CD4-positive, alpha-beta T cell treated with Interleukin-21 for 1 hour (primary cell): ENCODE data around the gene TSEN34.
"Not testable (repeated sequence)": the region's sequence is repeated elsewhere in the genome, so short reads cannot be mapped to it uniquely, and the experiment has no call there.

ENCODE experiments used
- DNase-seq: peaks from one replicate; pipeline ENCODE4 v3.0.0-alpha.2; 2020

Gene TSEN34

DNA sequence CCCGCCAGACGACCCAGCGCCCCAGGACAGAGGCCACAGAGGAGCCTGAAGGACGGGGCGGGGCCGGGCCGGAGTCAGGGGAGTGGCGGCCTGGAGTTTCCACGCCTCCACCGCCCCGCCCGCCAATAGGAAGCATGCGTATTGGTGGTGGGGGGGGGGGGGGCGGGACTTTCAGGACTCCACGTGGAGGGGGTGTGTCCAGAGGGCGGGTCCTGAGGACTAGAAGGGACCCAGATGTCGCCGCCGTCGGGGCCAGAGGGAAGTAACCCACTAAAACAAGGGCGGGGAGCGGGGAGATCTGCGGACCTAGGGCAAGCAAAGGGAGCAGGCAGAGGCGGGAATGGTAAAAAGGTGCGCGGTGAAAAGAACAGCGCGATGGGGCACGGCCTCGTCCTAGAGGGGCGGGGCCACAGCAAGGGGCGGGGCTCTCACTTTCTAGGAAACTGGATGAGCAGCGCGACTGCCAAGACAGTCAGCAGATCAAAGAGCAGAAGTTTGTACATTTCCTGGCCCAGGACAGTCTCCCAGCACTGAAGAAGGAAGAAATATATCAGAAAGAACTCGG lies 28.8 kb upstream of the TSEN34 start:
- peak; percentile 81 for DNase-seq

- DNase-seq = no peak
Observed at GRCh38 chr19:54162884-54163283, 28.2 kb upstream of the TSEN34 start.

GRCh38 chr19:54164369-54165068 lies 26.6 kb upstream of the TSEN34 start:
- DNase-seq = peak; percentile 81

GRCh38 chr19:54165222-54165621 lies 25.9 kb upstream of the TSEN34 start:
- no peak for DNase-seq

- peak; percentile 87 for DNase-seq
Observed at GRCh38 chr19:54168174-54168917, 22.8 kb upstream of the TSEN34 start.

GRCh38 chr19:54169149-54169740 lies 21.9 kb upstream of the TSEN34 start:
- no peak for DNase-seq

DNA sequence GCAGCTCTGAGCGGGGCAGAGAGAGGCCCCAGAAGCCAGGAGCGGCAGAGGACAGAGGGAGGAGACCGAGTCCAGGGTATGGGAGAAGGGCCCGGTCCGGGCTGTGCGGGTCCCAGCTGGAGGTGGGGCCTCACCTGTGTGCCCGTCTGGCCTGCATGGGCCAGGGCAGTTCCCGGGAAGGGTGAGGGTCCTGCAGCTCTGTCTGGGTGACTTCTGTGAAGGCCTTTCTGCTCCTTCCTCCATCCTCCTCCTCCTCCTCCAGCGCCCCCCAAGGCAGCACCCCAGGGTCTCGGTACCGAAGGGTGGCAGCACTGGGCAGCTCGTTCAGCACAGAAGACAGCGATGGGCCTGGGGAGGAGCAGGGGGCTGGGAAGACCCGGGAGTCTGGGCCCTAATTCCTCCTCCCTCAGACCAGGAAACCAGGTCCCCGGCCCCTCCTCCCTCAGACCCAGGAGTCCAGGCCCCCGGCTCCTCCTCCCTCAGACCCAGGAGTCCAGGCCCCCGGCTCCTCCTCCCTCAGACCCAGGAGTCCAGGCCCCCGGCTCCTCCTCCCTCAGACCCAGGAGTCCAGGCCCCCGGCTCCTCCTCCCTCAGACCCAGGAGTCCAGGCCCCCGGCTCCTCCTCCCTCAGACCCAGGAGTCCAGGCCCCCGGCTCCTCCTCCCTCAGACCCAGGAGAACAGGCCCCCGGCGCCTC lies 19.2 kb upstream of the TSEN34 start:
- DNase-seq = not testable (repeated sequence)

DNA sequence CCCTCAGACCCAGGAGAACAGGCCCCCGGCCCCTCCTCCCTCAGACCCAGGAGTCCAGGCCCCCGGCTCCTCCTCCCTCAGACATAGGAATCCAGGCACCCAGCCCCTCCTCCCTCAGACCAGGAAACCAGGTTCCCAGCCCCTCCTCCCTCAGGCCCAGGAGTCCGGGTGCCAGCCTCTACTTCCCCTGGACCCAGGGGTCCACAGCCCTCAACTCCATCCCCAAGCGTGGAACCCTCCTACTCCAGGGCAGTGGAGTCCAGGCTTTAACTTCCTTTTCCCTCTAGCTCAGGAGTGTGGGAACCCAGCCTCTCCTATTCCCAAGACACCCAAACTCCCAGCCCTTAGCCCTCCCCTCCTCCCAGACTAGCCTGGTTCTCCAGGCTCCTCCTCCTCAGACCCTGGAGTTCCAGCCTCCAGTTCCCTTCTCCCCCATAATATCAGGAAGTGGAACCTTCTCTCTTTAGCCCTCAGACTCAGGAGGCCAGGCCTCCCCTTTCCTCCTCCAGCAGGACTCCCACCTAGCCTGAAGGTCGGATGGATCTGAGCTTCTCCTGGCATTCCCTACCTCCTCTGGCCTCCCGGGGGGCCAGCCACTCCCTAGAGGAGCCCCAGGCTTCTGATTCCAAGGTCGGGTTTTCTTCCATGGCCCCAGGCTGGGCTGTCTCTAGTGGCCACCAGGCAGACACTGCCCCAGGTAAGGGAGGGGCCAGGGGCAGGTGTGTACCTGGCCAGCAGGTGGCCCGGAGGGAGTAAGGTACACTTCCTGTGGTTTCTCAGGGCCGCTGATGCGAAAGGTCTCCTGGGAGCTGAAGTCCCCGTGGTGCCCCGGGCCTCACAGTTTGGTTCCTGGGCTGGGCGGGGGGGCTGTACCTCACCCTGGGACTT lies 18.4 kb upstream of the TSEN34 start, which contains the start of gene TMC4:
Gene TMC4 (minus strand): TSS at position 690 of the 888 bp plus-strand sequence. CDS start 43 bp downstream, at position 647.
- no peak for DNase-seq

DNA sequence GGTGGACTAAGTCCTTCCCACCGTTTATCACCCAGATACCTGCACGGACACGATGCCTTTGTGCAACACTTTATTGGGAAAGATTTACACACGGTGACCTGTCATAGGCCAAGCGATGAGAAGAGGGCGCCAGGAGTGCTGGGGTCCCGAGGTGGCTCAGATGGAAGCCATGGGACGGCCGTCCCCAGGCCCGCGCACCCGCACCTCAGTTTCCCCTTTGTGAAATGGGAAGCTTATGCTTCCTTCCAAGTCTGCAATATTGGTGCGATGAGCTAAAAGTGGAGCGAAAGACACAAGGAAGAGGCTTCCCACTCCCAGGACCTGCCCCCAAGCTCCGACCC lies 17.8 kb upstream of the TSEN34 start:
- no peak for DNase-seq

DNA sequence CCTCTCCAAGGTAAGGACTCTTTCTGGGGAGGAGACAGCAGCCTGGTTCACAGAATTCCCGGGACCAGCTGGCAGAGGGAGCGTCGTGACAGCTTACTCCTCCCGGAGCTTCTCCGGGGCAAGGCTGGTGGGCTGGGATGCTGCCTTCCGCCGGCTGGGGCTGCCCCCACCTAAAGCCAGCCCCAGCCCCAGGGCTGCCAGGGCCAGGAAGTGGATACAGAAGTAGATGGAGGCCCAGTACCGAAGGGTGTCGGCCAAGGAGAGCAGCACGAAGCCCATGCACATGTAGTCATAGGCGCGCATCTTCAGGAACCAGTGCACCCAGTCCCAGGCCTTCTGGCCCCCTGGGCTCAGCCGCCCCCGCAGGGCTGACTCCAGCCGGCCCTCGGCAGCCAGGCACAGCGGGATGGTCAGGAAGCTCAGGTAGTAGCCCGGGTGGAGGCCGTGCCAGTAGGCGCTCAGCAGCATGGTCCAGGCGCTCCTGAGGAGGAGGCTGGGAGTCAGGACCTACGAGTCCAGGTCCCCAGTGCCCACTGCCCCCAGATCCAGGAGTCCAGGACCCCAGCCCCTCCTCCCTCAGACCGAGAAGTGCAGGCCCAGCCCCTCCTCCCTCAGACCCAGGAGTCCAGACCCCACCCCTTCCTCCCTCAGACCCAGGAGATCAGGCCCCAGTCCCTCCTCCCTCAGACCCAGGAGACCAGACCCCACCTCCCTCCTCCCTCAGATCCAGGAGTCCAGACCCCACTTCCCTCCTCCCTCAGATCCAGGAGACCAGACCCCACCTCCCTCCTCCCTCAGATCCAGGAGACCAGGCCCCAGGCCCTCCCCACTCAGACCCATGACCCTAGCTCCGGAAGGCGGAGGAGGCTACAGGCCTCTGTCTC lies 16.9 kb upstream of the TSEN34 start:
- DNase-seq = no peak

DNA sequence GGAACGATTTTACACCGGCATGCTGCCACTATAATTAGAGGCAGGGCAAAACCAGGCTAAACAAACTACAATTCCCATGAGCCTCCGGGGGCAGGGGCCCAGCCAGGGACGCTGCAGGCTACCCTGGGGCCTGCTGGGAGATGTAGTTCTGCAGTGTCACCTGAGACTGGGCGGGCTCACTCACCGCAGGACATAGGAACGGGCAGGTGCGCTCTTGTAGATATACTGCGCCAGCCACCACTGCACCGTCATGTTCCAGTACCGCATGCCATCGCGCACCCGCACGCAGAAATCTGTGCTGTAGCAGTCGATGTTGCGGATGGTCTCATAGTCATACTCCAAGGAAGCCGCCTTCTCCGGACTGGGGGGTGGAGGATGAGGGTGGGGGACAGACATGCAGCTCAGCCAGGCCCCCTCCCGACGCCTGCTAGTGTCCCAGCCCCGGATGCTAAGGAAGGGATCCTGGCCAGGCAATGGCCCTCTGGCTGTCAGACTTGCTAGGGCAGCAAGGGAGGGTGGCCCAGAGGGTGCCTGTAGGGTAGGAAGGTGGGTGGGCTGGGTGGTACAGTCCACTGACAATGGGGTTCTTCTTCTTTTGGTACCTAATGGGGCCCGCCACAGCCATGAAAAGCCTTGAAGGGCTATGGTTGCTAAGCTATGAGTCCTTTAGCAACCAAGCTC lies 12.4 kb upstream of the TSEN34 start:
- DNase-seq = peak; percentile 48

DNA sequence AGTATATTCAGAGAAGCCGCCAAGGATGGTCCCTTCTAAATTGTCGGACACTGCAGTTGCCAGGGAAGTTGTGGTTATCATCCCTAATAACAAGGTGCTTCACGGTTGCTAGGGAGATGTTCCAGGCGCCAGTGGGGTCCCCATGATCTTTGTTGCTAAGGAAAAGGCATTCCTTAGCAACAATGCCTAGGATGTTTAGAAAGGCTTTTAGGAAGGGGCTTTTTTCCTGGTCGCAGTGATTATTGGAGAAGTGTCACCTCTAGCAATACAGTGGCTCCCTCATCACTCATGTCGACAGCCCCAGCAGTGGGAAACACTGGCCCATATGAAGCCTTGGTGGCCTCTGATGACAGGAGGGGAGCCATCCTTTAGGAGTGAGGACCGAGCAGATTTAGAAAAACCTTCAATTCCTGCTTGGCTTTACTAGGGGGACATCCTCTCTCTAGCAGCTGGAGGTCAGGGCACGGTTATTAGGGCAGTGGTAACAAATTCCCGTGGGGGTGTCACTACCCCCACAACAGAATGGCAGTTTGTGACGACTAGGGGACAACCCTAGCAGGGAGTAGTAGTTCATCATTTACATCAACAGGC lies 11.8 kb upstream of the TSEN34 start:
- no peak for DNase-seq

- no peak for DNase-seq
Observed at GRCh38 chr19:54179921-54180461, 11.1 kb upstream of the TSEN34 start.

GRCh38 chr19:54180691-54181091 lies 10.4 kb upstream of the TSEN34 start:
- DNase-seq = no peak

GRCh38 chr19:54181894-54182293 lies 9.2 kb upstream of the TSEN34 start:
- DNase-seq = not testable (repeated sequence)

DNA sequence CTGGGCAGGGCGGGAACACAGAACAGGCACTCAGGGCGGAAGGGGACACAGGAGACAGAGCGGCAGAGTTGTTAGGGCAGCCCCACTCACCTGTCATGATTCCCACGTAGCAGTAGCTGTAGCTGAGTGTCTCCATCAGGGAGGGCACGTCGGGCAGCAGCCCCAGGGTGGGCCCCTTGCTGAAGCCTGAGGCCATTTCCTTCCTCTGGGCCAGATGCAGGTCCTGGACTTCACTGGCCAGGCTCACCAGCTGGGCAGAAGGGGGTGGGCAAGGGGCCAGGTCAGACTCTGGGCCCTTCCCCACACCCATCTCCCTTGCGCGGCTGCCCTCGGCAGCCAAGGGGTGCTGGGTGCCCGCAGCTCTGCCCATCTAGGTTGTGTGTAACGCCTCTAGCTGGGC lies 7.7 kb upstream of the TSEN34 start:
- DNase-seq = no peak

DNA sequence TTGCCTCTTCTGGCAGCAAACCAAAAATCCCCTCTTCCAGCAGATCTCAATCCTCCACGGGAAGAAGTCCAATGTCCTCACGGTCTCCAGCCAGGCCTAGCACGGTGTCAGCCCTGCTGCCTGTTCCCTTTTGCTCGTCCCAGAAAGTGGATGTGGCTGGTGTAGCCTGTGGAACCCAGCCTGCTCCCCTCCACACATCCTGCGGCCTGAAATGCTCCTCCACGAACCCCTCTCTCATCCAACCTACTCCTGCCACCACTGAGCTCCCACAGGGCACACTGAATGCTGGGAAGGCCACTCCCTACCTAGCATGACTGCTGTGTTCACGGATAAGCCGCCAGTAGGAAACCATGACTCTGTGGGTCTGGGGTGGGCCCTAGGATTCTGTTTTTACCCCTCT lies 4.8 kb upstream of the TSEN34 start:
- DNase-seq = no peak

DNA sequence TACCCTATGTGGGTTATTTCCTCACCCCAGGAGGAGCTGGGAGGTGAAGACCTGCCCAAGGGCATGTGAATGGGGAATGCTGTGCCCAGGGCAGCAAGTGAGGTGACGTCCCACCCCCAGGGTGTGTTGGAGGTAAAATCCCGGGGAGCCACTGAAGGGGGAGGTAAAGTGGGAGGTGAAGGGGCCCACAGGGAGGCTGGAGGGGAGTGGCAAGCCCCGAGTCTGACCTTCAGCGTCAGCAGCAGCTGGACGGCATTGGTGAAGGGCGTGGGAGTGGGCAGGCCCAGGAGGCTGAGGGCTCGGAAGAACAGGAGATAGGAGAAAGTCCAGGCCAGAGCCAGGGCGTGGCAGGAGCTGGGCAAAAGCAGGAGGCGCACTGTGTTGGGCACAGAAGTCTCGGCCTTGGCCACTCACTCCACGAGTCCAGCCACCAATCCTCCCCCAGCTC lies 4.2 kb upstream of the TSEN34 start:
- DNase-seq = no peak

- peak; percentile 63 for DNase-seq
Observed at GRCh38 chr19:54188215-54188871, 2.8 kb upstream of the TSEN34 start.
